ENCODE results near the gene AADACL3. TPM values are rescaled to one million over a fixed set of nuclear protein-coding genes. Genes with fewer than 3 reads are reported as not detected.

AADACL3 gene
- total and polyA plus RNA-seq, 2 of the 8 experiments (the other 6 are each of a cell fraction or from before 2014, with no cell fraction given), result 0.33 to 2.3 TPM

DNA sequence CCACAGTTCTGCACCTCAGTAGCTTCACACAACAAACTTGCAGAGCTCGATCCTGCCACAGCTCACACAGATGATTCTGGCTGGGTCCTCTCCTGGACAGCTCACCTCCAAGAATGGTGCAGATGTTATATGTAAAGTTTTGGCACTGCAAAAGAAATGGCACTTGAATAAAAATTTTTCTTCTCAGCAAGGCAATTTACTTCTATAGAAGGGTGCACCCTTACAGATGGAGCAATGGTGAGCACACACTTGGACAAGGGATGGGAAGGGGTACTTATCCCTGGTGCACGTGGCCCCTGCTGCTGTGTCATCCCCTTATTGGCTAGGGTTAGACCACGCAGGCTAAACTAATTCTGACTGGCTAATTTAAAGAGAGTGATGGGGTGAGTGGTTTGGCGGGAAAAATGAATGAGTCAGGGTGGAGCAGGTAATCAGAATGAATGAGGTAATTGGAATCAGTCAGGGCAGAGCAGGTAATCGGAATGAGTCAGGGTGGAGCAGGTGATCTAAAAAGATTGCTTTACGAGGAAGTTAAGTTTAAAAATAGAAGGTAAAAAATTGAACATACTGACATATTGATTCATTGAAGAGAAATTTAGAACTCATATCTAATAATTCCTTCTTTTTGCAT lies 12.0 kb upstream of the AADACL3 start:
- H3K23ac ChIP-seq (ENCODE audit: insufficient read length), result no peak overlapping the region
- H2BK20ac ChIP-seq (ENCODE audit: low read length), result no peak overlapping the region
- no peaks in the 10 kb centered on the region for H3K79me1 ChIP-seq (ENCODE audit: low read depth, low read length)
- H3K36me3 ChIP-seq (ENCODE audit: control insufficient read depth in 2 of 4, insufficient read depth in 4 of 4, low read length in 3 of 4), result no peaks in the 10 kb centered on the region
- peaks cover 0 to 2% of the 10 kb centered on the region in 2 experiments; a peak in 1 of 4 replicates for H3K9me3 ChIP-seq (ENCODE audit: insufficient read depth in 2 of 2, low read depth in 1 of 2, low read length in 1 of 2)
- no peak overlapping the region for H4K91ac ChIP-seq (replicated peaks; ENCODE audit: insufficient read length, low read length)
- H3K9ac ChIP-seq (replicated peaks in 1 of 4; ENCODE audit: extremely low read depth in 1 of 4, low read depth in 3 of 4, low read length in 3 of 4), result no peak overlapping the region
- H3K4me1 ChIP-seq (replicated peaks in 1 of 4; ENCODE audit: control insufficient read depth in 3 of 4, insufficient read depth in 4 of 4, low read length in 3 of 4), result no peaks in the 10 kb centered on the region
- ChIA-PET CTCF (ENCODE audit: partially characterized antibody) (interaction anchor here (1.5 to 2.5 kb wide), 2 partner anchors 13 to 45 kb away, joined by 6 to 7 read pairs; no protein-coding TSS in a partner anchor), POLR2A (ENCODE audit: partially characterized antibody) (interaction anchor here (0.8 kb wide), 1 partner anchor 108 kb away, joined by 3 read pairs; no protein-coding TSS in a partner anchor)
- H3K4me3 ChIP-seq (ENCODE audit: extremely low read depth in 1 of 4, insufficient read depth in 2 of 4, low read depth in 3 of 4, low read length in 4 of 4), result no peak overlapping the region
- H2AFZ ChIP-seq (ENCODE audit: low read length), result no peak overlapping the region
- no peaks in the 10 kb centered on the region for H3K79me2 ChIP-seq (ENCODE audit: control insufficient read depth in 1 of 2, insufficient read depth in 2 of 2, low read length in 2 of 2)
- no peaks in the 10 kb centered on the region for H3K23me2 ChIP-seq (ENCODE audit: low read depth, low read length)
- H3K4me2 ChIP-seq (ENCODE audit: insufficient read depth in 1 of 2, low read depth in 2 of 2, low read length in 2 of 2), result no peak overlapping the region
- H2BK15ac ChIP-seq (ENCODE audit: low read length), result no peak overlapping the region
- DNase-seq (ENCODE audit: low read depth in 1 of 2, low spot score in 2 of 2) (no peak), FAIRE-seq (no peak)
- no peak overlapping the region for H3K14ac ChIP-seq (ENCODE audit: insufficient read length)
- H2BK12ac ChIP-seq (ENCODE audit: low read depth, low read length), result no peak overlapping the region
- WGBS, 2 experiments (ENCODE audit: extremely low coverage in 1 of 2, insufficient coverage in 1 of 2, insufficient read length in 1 of 2, insufficient replicate concordance in 2 of 2, low coverage in 1 of 2, low lambda C conversion rate in 2 of 2, missing lambda C conversion rate in 1 of 2), result 89% methylated on average over 6 of the region's 6 CpGs; no CpG with 5 or more reads in 1 of the 2 experiments
- no peak overlapping the region for H3K18ac ChIP-seq (ENCODE audit: extremely low read depth, low read length)
- H4K20me1 ChIP-seq (replicated peaks in 1 of 2; ENCODE audit: control insufficient read depth in 1 of 2, insufficient read depth in 2 of 2, low read length in 2 of 2), result no peaks in the 10 kb centered on the region
- no peak overlapping the region for H3K56ac ChIP-seq (replicated peaks; ENCODE audit: insufficient read length, low read depth, low read length)
- no peak overlapping the region for H4K8ac ChIP-seq (ENCODE audit: extremely low read depth, insufficient read depth, low read length)
- H3K4ac ChIP-seq (replicated peaks; ENCODE audit: insufficient read length, low read depth, low read length), result no peak overlapping the region
- H4K5ac ChIP-seq (ENCODE audit: insufficient read length, low read depth, low read length), result no peak overlapping the region
- H2BK120ac ChIP-seq (replicated peaks; ENCODE audit: low read depth, low read length), result no peak overlapping the region
- H3K27me3 ChIP-seq (replicated peaks in 1 of 4; ENCODE audit: control insufficient read depth in 3 of 4, extremely low read depth in 1 of 4, insufficient read depth in 3 of 4, low read length in 3 of 4), result no peaks in the 10 kb centered on the region
- no peak overlapping the region for H2BK5ac ChIP-seq (ENCODE audit: low read depth, low read length)
- H3K27ac ChIP-seq (ENCODE audit: low read depth, low read length), result no peak overlapping the region
- TF ChIP-seq KDM5A (IDR thresholded peaks at IDR 0.05; ENCODE audit: low read length) (no peak), SP2 (IDR thresholded peaks at IDR 0.05; ENCODE audit: low read length) (no peak), FOSL1 (IDR thresholded peaks at IDR 0.05; ENCODE audit: insufficient read depth, low read depth, low read length) (no peak), ASH2L (IDR thresholded peaks at IDR 0.05; ENCODE audit: low read length) (no peak), HDAC2 (IDR thresholded peaks at IDR 0.05; ENCODE audit: borderline replicate concordance in 1 of 2, low read depth in 2 of 2, low read length in 2 of 2) (no peak), POLR2AphosphoS5 (IDR thresholded peaks at IDR 0.05; ENCODE audit: low read depth, low read length) (no peak), SP1 (IDR thresholded peaks at IDR 0.05; ENCODE audit: low read depth, low read length) (no peak), SP4 (IDR thresholded peaks at IDR 0.05; ENCODE audit: low read length) (no peak), CEBPB (IDR thresholded peaks at IDR 0.05; ENCODE audit: low read depth, low read length) (no peak), KDM4A (IDR thresholded peaks at IDR 0.05; ENCODE audit: low read depth, low read length, severe bottlenecking) (no peak), CHD1 (IDR thresholded peaks at IDR 0.05; ENCODE audit: low read depth, low read length) (no peak), TCF12 (IDR thresholded peaks at IDR 0.05; ENCODE audit: low read depth, low read length) (no peak)
- no peak overlapping the region for H2AK5ac ChIP-seq (ENCODE audit: low read depth, low read length)
